NB4 (cell line): ENCODE measurements around the gene NAA30.
"Not testable (repeated sequence)": the region's sequence is repeated elsewhere in the genome, so short reads cannot be mapped to it uniquely, and the experiment has no call there.

Source experiments
- DNase-seq: peaks from one replicate; pipeline ENCODE4 v3.0.0; 2010; ENCODE audit warnings: low read depth
- H3K4me3 ChIP-seq: one replicate; pipeline ENCODE4 v1.5.1; 2011; ENCODE audit warnings: mild to moderate bottlenecking, low read depth, low read length, moderate library complexity
- CTCF ChIP-seq: IDR thresholded peaks from one replicate; pipeline ENCODE4 v1.5.1; 2012; ENCODE audit warnings: low read depth, low read length
- MAX ChIP-seq: IDR thresholded peaks from 2 replicates; pipeline ENCODE4 v1.6.1; 2011; ENCODE audit warnings: low read depth, low read length
- MYC ChIP-seq: IDR thresholded peaks from 2 replicates; pipeline ENCODE4 v1.6.1; 2011; ENCODE audit warnings: low read depth, low read length
- POLR2A ChIP-seq: IDR thresholded peaks from 2 replicates; pipeline ENCODE4 v1.6.1; 2011; ENCODE audit warnings: mild to moderate bottlenecking; ENCODE audit not compliant: insufficient read length; ENCODE audit errors: extremely low read depth

Gene NAA30

GRCh38 chr14:57390037-57390805, at the start of gene NAA30:
Gene NAA30 (plus strand): TSS chr14:57390586. CDS start chr14:57390958, 372 bp downstream.
- DNase-seq, result peak; percentile 96
- H3K4me3 ChIP-seq, result peak within 1 kb of the TSS; percentile 79
- TF ChIP-seq MAX (no peak; the same call in 1 of the 2 replicates), MYC (peak; percentile 58), POLR2A (peak; percentile 48), CTCF (no peak)

- H3K4me3 ChIP-seq, DNase-seq: not testable (repeated sequence)
Measured at GRCh38 chr14:57343545-57344297, 46.7 kb upstream of the NAA30 start.

- no peak overlapping the region for H3K4me3 ChIP-seq
- TF ChIP-seq POLR2A, result no peak
- TF ChIP-seq MAX, result no peak
- TF ChIP-seq CTCF, result no peak
- TF ChIP-seq MYC, result no peak
- DNase-seq, result no peak
Measured at GRCh38 chr14:57345106-57345505, 45.3 kb upstream of the NAA30 start.

- H3K4me3 ChIP-seq, result no peak overlapping the region
- DNase-seq, result no peak
- no peak for TF ChIP-seq POLR2A
- TF ChIP-seq MAX, result no peak
- TF ChIP-seq MYC, result no peak
- no peak for TF ChIP-seq CTCF
Measured at GRCh38 chr14:57346741-57347140, 43.6 kb upstream of the NAA30 start.

- DNase-seq, result no peak
- no peak overlapping the region for H3K4me3 ChIP-seq
- no peak for TF ChIP-seq CTCF
- TF ChIP-seq MYC, result no peak
- no peak for TF ChIP-seq POLR2A
- TF ChIP-seq MAX, result no peak
Measured at GRCh38 chr14:57352396-57353170, 37.8 kb upstream of the NAA30 start.
